Effector memory CD4-positive, alpha-beta T cell (primary cell): ENCODE measurements around the gene MS4A8.

Experiments used
- DNase-seq, 3 donors: peaks; one replicate each; pipeline ENCODE4 v3.0.0-alpha.2; 2020
- H3K27ac ChIP-seq: 2 replicates; pipeline ENCODE4 v1.7.0; 2013; ENCODE audit warnings: mild to moderate bottlenecking, low read length, moderate library complexity; ENCODE audit not compliant: insufficient read depth, poor library complexity, severe bottlenecking
- H3K27me3 ChIP-seq: replicated peaks from 2 replicates; pipeline ENCODE4 v1.7.0; 2013; ENCODE audit warnings: mild to moderate bottlenecking, low read length; ENCODE audit not compliant: insufficient read depth, control insufficient read depth, poor library complexity, severe bottlenecking
- H3K36me3 ChIP-seq: 2 replicates; pipeline ENCODE4 v1.7.0; 2013; ENCODE audit warnings: mild to moderate bottlenecking, low read length, moderate library complexity; ENCODE audit not compliant: control insufficient read depth, insufficient read depth
- H3K4me1 ChIP-seq: 2 replicates; pipeline ENCODE4 v1.7.0; 2013; ENCODE audit warnings: low read length, mild to moderate bottlenecking; ENCODE audit not compliant: control insufficient read depth, insufficient read depth, poor library complexity, severe bottlenecking
- H3K4me3 ChIP-seq: 2 replicates; pipeline ENCODE4 v1.7.0; 2013; ENCODE audit warnings: low read length, low read depth, mild to moderate bottlenecking; ENCODE audit not compliant: insufficient read depth, poor library complexity, severe bottlenecking
- H3K9me3 ChIP-seq: 2 replicates; pipeline ENCODE4 v1.7.0; 2013; ENCODE audit warnings: mild to moderate bottlenecking, low read length, moderate library complexity; ENCODE audit not compliant: control insufficient read depth

MS4A8 gene

GRCh38 chr11:60761436-60762190 is 62.2 kb downstream of the MS4A8 start:
- Histone ChIP-seq H3K4me1 (no peaks in the 10 kb centered on the region), H3K4me3 (no peak overlapping the region), H3K27me3 (peaks cover 3% of the 10 kb centered on the region), H3K36me3 (no peaks in the 10 kb centered on the region), H3K27ac (no peak overlapping the region), H3K9me3 (no peaks in the 10 kb centered on the region)
- DNase-seq: no peak

GRCh38 chr11:60762851-60763691 is 63.7 kb downstream of the MS4A8 start:
- Histone ChIP-seq H3K27ac (no peak overlapping the region), H3K36me3 (no peaks in the 10 kb centered on the region), H3K4me1 (no peaks in the 10 kb centered on the region), H3K27me3 (peaks cover 3% of the 10 kb centered on the region), H3K4me3 (no peak overlapping the region), H3K9me3 (no peaks in the 10 kb centered on the region)
- no peak for DNase-seq

GRCh38 chr11:60763692-60764369 is 64.4 kb downstream of the MS4A8 start:
- Histone ChIP-seq H3K27me3 (peaks cover 3% of the 10 kb centered on the region), H3K36me3 (no peaks in the 10 kb centered on the region), H3K9me3 (no peaks in the 10 kb centered on the region), H3K4me1 (no peaks in the 10 kb centered on the region), H3K4me3 (no peak overlapping the region), H3K27ac (no peak overlapping the region)
- DNase-seq: no peak

GRCh38 chr11:60764879-60765278 is 65.5 kb downstream of the MS4A8 start:
- H3K27ac ChIP-seq: no peak overlapping the region
- DNase-seq: no peak
- peaks cover 3% of the 10 kb centered on the region for H3K27me3 ChIP-seq
- no peak overlapping the region for H3K4me3 ChIP-seq
- no peaks in the 10 kb centered on the region for H3K36me3 ChIP-seq
- H3K9me3 ChIP-seq: no peaks in the 10 kb centered on the region
- no peaks in the 10 kb centered on the region for H3K4me1 ChIP-seq

- H3K27me3 ChIP-seq: peaks cover 3% of the 10 kb centered on the region
- no peaks in the 10 kb centered on the region for H3K36me3 ChIP-seq
- no peak overlapping the region for H3K4me3 ChIP-seq
- no peaks in the 10 kb centered on the region for H3K4me1 ChIP-seq
- H3K27ac ChIP-seq: no peak overlapping the region
- no peak for DNase-seq
- no peaks in the 10 kb centered on the region for H3K9me3 ChIP-seq
These were observed 65.9 kb downstream of the MS4A8 start for GRCh38 chr11:60765355-60765754.
